HEK293 (cell line): ENCODE results near the gene HOXD3.

Source experiments
- CTCF ChIA-PET: fragments of 350-600 bp; formaldehyde crosslinking; extraction: SDS; loops from one replicate; lab custom pipeline; 2021; ENCODE audit warnings: antibody characterized with exemption; lab: Yijun Ruan, JAX
- POLR2A ChIA-PET: fragments of 300-600 bp; formaldehyde crosslinking; extraction: SDS; loops from one replicate; lab custom pipeline; 2020; ENCODE audit warnings: antibody characterized with exemption, inconsistent platforms; lab: Yijun Ruan, JAX
- H3K27ac ChIP-seq: fragments of 200-500 bp; sonication (Bioruptor generic); 2 replicates; pipeline ENCODE4 v1.5.1; 2014; ENCODE audit warnings: low read depth, low read length, control low read depth, inconsistent platforms; ENCODE audit errors: extremely low read depth
- H3K36me3 ChIP-seq, 2 experiments: fragments of 200-500 bp in 1 of 2; sonication (Bioruptor generic) in 1 of 2; 1 replicate in 1 of 2; 2 replicates in 1 of 2; pipeline ENCODE4 v1.5.1; 2014 to 2017; ENCODE audit warnings: inconsistent platforms in 2 of 2, low read length in 2 of 2; ENCODE audit not compliant: control insufficient read depth in 2 of 2, insufficient read depth in 1 of 2
- H3K4me1 ChIP-seq: fragments of 200-500 bp; sonication (Bioruptor generic); 2 replicates; pipeline ENCODE4 v1.5.1; 2014; ENCODE audit warnings: mild to moderate bottlenecking, low read length, inconsistent platforms; ENCODE audit not compliant: control insufficient read depth, insufficient read depth
- H3K4me3 ChIP-seq: 2 replicates; pipeline ENCODE4 v1.5.1; 2011; ENCODE audit warnings: low read depth, mild to moderate bottlenecking, control low read depth, low read length, moderate library complexity
- H3K9me3 ChIP-seq: fragments of 200-500 bp; sonication (Bioruptor generic); 2 replicates; pipeline ENCODE4 v1.5.1; 2014; ENCODE audit warnings: low read depth, low read length, inconsistent platforms; ENCODE audit not compliant: control insufficient read depth, insufficient read depth
- ELK4 ChIP-seq: IDR thresholded peaks from 2 replicates; pipeline ENCODE4 v1.6.1; 2011; ENCODE audit warnings: mild to moderate bottlenecking, low read depth, low read length, borderline replicate concordance
- GFI1B ChIP-seq: fragments of 450-650 bp; formaldehyde crosslinking; IDR thresholded peaks from 2 replicates; pipeline ENCODE4 v1.5.1; 2016; ENCODE audit warnings: missing biosample characterization, missing genetic modification characterization
- GLI2 ChIP-seq: fragments of 450-650 bp; formaldehyde crosslinking; IDR thresholded peaks from 2 replicates; pipeline ENCODE4; 2017; ENCODE audit warnings: missing biosample characterization, missing genetic modification characterization, low read depth, borderline replicate concordance
- HOXC10 ChIP-seq: sonication (generic); formaldehyde crosslinking; IDR thresholded peaks from 2 replicates; pipeline ENCODE4 v1.8.1; 2023; ENCODE audit warnings: mild to moderate bottlenecking, missing genetic modification reagents
- KLF17 ChIP-seq: fragments of 450-650 bp; formaldehyde crosslinking; IDR thresholded peaks from 2 replicates; pipeline ENCODE4 v1.5.1; 2016; ENCODE audit warnings: missing biosample characterization, missing genetic modification characterization
- SCRT1 ChIP-seq: fragments of 450-650 bp; formaldehyde crosslinking; IDR thresholded peaks from 2 replicates; pipeline ENCODE4 v1.5.1; 2016; ENCODE audit warnings: missing biosample characterization, missing genetic modification characterization, borderline replicate concordance
- SCRT2 ChIP-seq: fragments of 450-650 bp; formaldehyde crosslinking; IDR thresholded peaks from 2 replicates; pipeline ENCODE4 v1.5.1; 2016; ENCODE audit warnings: missing biosample characterization, missing genetic modification characterization
- ZBTB11 ChIP-seq: fragments of 450-650 bp; formaldehyde crosslinking; conservative IDR thresholded peaks from 2 replicates; pipeline ENCODE4 v1.5.1; 2016; ENCODE audit warnings: low read depth, missing biosample characterization, missing genetic modification characterization
- ZBTB20 ChIP-seq: fragments of 450-650 bp; formaldehyde crosslinking; IDR thresholded peaks from 2 replicates; pipeline ENCODE4 v1.5.1; 2016; ENCODE audit warnings: missing biosample characterization, missing genetic modification characterization
- ZBTB6 ChIP-seq: fragments of 450-650 bp; formaldehyde crosslinking; IDR thresholded peaks from 2 replicates; pipeline ENCODE4 v1.5.1; 2017; ENCODE audit warnings: missing biosample characterization, missing genetic modification characterization
- ZBTB8A ChIP-seq: fragments of 450-650 bp; formaldehyde crosslinking; IDR thresholded peaks from 2 replicates; pipeline ENCODE4 v1.5.1; 2016; ENCODE audit warnings: missing biosample characterization, missing genetic modification characterization
- ZNF146 ChIP-seq: fragments of 450-650 bp; formaldehyde crosslinking; IDR thresholded peaks from 2 replicates; pipeline ENCODE4 v1.5.1; 2016; ENCODE audit warnings: missing biosample characterization, missing genetic modification characterization
- ZNF148 ChIP-seq: fragments of 450-650 bp; formaldehyde crosslinking; IDR thresholded peaks from 2 replicates; pipeline ENCODE4 v1.5.0; 2017; ENCODE audit warnings: missing biosample characterization, missing genetic modification characterization, borderline replicate concordance
- ZNF18 ChIP-seq: fragments of 450-650 bp; formaldehyde crosslinking; IDR thresholded peaks from 2 replicates; pipeline ENCODE4 v1.5.1; 2016; ENCODE audit warnings: missing biosample characterization, missing genetic modification characterization
- ZNF292 ChIP-seq: fragments of 450-650 bp; formaldehyde crosslinking; IDR thresholded peaks from 2 replicates; pipeline ENCODE4 v1.5.1; 2016; ENCODE audit warnings: low read depth, missing biosample characterization, missing genetic modification characterization, borderline replicate concordance
- ZNF362 ChIP-seq: fragments of 450-650 bp; formaldehyde crosslinking; IDR thresholded peaks from 2 replicates; pipeline ENCODE4 v1.5.1; 2016; ENCODE audit warnings: missing biosample characterization, missing genetic modification characterization
- ZNF449 ChIP-seq: fragments of 450-650 bp; formaldehyde crosslinking; IDR thresholded peaks from 2 replicates; pipeline ENCODE4 v1.5.1; 2017; ENCODE audit warnings: missing biosample characterization, mild to moderate bottlenecking, missing genetic modification characterization, moderate library complexity
- ZNF473 ChIP-seq: fragments of 450-650 bp; formaldehyde crosslinking; IDR thresholded peaks from 2 replicates; pipeline ENCODE4 v1.5.1; 2017; ENCODE audit warnings: missing biosample characterization, missing genetic modification characterization
- ZNF530 ChIP-seq: fragments of 450-650 bp; formaldehyde crosslinking; IDR thresholded peaks from 2 replicates; pipeline ENCODE4 v1.5.1; 2016; ENCODE audit warnings: low read depth, missing biosample characterization, missing genetic modification characterization
- ZNF585B ChIP-seq: fragments of 450-650 bp; formaldehyde crosslinking; IDR thresholded peaks from 2 replicates; pipeline ENCODE4 v1.5.1; 2016; ENCODE audit warnings: missing biosample characterization, missing genetic modification characterization
- ZNF654 ChIP-seq: fragments of 450-650 bp; formaldehyde crosslinking; IDR thresholded peaks from 2 replicates; pipeline ENCODE4 v1.5.1; 2016; ENCODE audit warnings: low read depth, missing biosample characterization, missing genetic modification characterization
- ZXDB ChIP-seq: fragments of 450-650 bp; formaldehyde crosslinking; IDR thresholded peaks from 2 replicates; pipeline ENCODE4 v1.5.1; 2016; ENCODE audit warnings: missing biosample characterization, missing genetic modification characterization

Gene HOXD3

GRCh38 chr2:176126929-176127773, 30.0 kb upstream of the HOXD3 start:
- Histone ChIP-seq H3K36me3 (peaks cover 0 to 30% of the 10 kb centered on the region in 2 experiments; a peak in 1 of 3 replicates), H3K9me3 (no peaks in the 10 kb centered on the region), H3K27ac (no peak overlapping the region), H3K4me1 (peaks cover 5% of the 10 kb centered on the region; the same call in 1 of the 2 replicates), H3K4me3 (no peak overlapping the region)
- CTCF ChIA-PET, result interaction anchor here (0.5 to 3.5 kb wide), 62 partner anchors 10 to 1643 kb away, joined by 3 to 51 read pairs (median 4); partner anchors contain the start of genes HOXD10 and HOXD11
- POLR2A ChIA-PET, result interaction anchor here (0.6 to 2.1 kb wide), 2 partner anchors 22 to 949 kb away, joined by 3 to 11 read pairs; no protein-coding TSS in a partner anchor
- TF ChIP-seq ZNF654 (tag by site-specific recombination), result peak; percentile 92
- TF ChIP-seq ZNF146 (tag by site-specific recombination), result no peak
- TF ChIP-seq ZNF585B, result no peak
- peak; percentile 14; the same call in 1 of the 2 replicates for TF ChIP-seq ZBTB8A (tag by site-specific recombination)
- no peak for TF ChIP-seq ZNF362 (tag by site-specific recombination)
- no peak for TF ChIP-seq ZNF449 (tag by site-specific recombination)
- no peak for TF ChIP-seq GLI2 (tag by site-specific recombination)
- TF ChIP-seq HOXC10, result no peak
- TF ChIP-seq ZNF530, result no peak
- peak; percentile 51 for TF ChIP-seq SCRT2
- no peak for TF ChIP-seq GFI1B (tag by site-specific recombination)
- TF ChIP-seq ELK4, result no peak
- no peak for TF ChIP-seq ZBTB20 (tag by site-specific recombination)
- TF ChIP-seq ZNF292 (tag by site-specific recombination), result no peak
- TF ChIP-seq ZBTB11 (tag by site-specific recombination), result no peak
- TF ChIP-seq KLF17 (tag by site-specific recombination), result no peak
- TF ChIP-seq ZNF18 (tag by site-specific recombination), result no peak
- TF ChIP-seq ZNF473, result no peak
- no peak for TF ChIP-seq ZBTB6
- TF ChIP-seq ZNF148 (tag by site-specific recombination), result no peak
- 0 out of 2 replicates have a peak, but pooled peaks have one; percentile 11 for TF ChIP-seq ZXDB (tag by site-specific recombination)
- TF ChIP-seq SCRT1 (tag by site-specific recombination), result peak; percentile 65; the same call in 1 of the 2 replicates
